Suprapubic skin (tissue), 4 donors: ENCODE data around the gene RHBDF1. TPM values are rescaled to one million over a fixed set of nuclear protein-coding genes. Genes with fewer than 3 reads are reported as not detected.

ENCODE experiments used
- DNase-seq, 2 donors: peaks; one replicate each; pipeline ENCODE4 v3.0.0-alpha.2; 2019; ENCODE audit warnings: low spot score in 2 of 2
- H3K27ac ChIP-seq: fragments of 200-600 bp; sonication (generic); one replicate; pipeline ENCODE4 v1.5.1; 2019
- H3K27me3 ChIP-seq: fragments of 200-600 bp; sonication (generic); one replicate; pipeline ENCODE4 v1.5.1; 2019
- H3K36me3 ChIP-seq: fragments of 200-600 bp; sonication (generic); one replicate; pipeline ENCODE4 v1.5.1; 2019
- H3K4me1 ChIP-seq: fragments of 200-600 bp; sonication (generic); one replicate; pipeline ENCODE4 v1.5.1; 2019
- H3K4me3 ChIP-seq: fragments of 200-600 bp; sonication (generic); one replicate; pipeline ENCODE4 v1.5.1; 2019; ENCODE audit warnings: mild to moderate bottlenecking
- H3K9me3 ChIP-seq: fragments of 200-600 bp; sonication (generic); one replicate; pipeline ENCODE4 v1.5.1; 2019
- CTCF ChIP-seq, 2 donors: fragments of 200-600 bp in 1 of 2; fragments of 450-650 bp in 1 of 2; sonication (generic) in 1 of 2; IDR thresholded peaks; one replicate each; pipeline ENCODE4 v1.5.1; 2016 to 2019; ENCODE audit warnings: antibody characterized with exemption in 2 of 2, mild to moderate bottlenecking in 1 of 2, moderate library complexity in 1 of 2
- EP300 ChIP-seq: sonication (generic); formaldehyde crosslinking; IDR thresholded peaks from one replicate; pipeline ENCODE4 v1.6.1; 2017; ENCODE audit warnings: antibody characterized with exemption
- POLR2A ChIP-seq, 2 donors: fragments of 450-650 bp; IDR thresholded peaks; one replicate each; pipeline ENCODE4 v1.6.1; 2017; ENCODE audit warnings: antibody characterized with exemption in 2 of 2, mild to moderate bottlenecking in 2 of 2, moderate library complexity in 2 of 2
- POLR2AphosphoS5 ChIP-seq, 3 donors: sonication (generic); formaldehyde crosslinking; IDR thresholded peaks; one replicate each; pipeline ENCODE4 v1.6.1; 2017; ENCODE audit warnings: antibody characterized with exemption in 3 of 3
- WGBS: methylation state at CpG from one replicate; pipeline ENCODE4 v1.1.5; 2018; 5-methylcytosine and 5-hydroxymethylcytosine counted together
- total RNA-seq, 4 donors: library from RNA; depleted of rRNA; stranded (reverse); fragments of >200 nt; gene quantifications; one replicate each; pipeline ENCODE4 v1.1.0, GENCODE V29; 2016

Gene RHBDF1
- total RNA-seq, 4 donors from 2014 or later = 32.1 to 107 (median 41.2) TPM

- DNase-seq = no peak
- TF ChIP-seq POLR2AphosphoS5 (IDR thresholded peaks at IDR 0.05) (no peak), POLR2A (IDR thresholded peaks at IDR 0.05) (no peak), CTCF (IDR thresholded peaks at IDR 0.05) (no peak), EP300 (no peak)
- Histone ChIP-seq H3K27me3 (no peaks in the 10 kb centered on the region), H3K9me3 (no peaks in the 10 kb centered on the region), H3K27ac (no peak overlapping the region), H3K4me3 (no peak overlapping the region), H3K36me3 (peaks cover 65% of the 10 kb centered on the region), H3K4me1 (peaks cover 39% of the 10 kb centered on the region)
- 93% methylated on average over 26 of the region's 31 CpGs for WGBS
These were observed 10.7 kb upstream of the RHBDF1 start for GRCh38 chr16:83060-83603.

- H3K4me1 ChIP-seq = peaks cover 56% of the 10 kb centered on the region
- peak overlapping the region; percentile 89 for H3K27ac ChIP-seq
- no peaks in the 10 kb centered on the region for H3K9me3 ChIP-seq
- DNase-seq = no peak
- H3K4me3 ChIP-seq = peak overlapping the region; percentile 61
- no peaks in the 10 kb centered on the region for H3K27me3 ChIP-seq
- peaks cover 29% of the 10 kb centered on the region for H3K36me3 ChIP-seq
- 74% methylated on average over 21 of the region's 32 CpGs for WGBS
- TF ChIP-seq CTCF (IDR thresholded peaks at IDR 0.05) (no peak), EP300 (no peak), POLR2A (IDR thresholded peaks at IDR 0.05) (no peak), POLR2AphosphoS5 (IDR thresholded peaks at IDR 0.05) (no peak)
These were observed 7.0 kb upstream of the RHBDF1 start for GRCh38 chr16:79151-80054.

GRCh38 chr16:78444-79150 is 6.2 kb upstream of the RHBDF1 start:
- Histone ChIP-seq H3K4me3 (peak overlapping the region; percentile 61), H3K4me1 (peaks cover 57% of the 10 kb centered on the region), H3K36me3 (peaks cover 23% of the 10 kb centered on the region), H3K27me3 (no peaks in the 10 kb centered on the region), H3K9me3 (no peaks in the 10 kb centered on the region), H3K27ac (peak overlapping the region; percentile 89)
- 3% methylated on average over 8 of the region's 36 CpGs for WGBS
- TF ChIP-seq POLR2A (IDR thresholded peaks at IDR 0.05) (no peak), POLR2AphosphoS5 (IDR thresholded peaks at IDR 0.05) (no peak), CTCF (IDR thresholded peaks at IDR 0.05) (no peak), EP300 (no peak)
- DNase-seq = no peak

GRCh38 chr16:77807-78443 is 5.5 kb upstream of the RHBDF1 start, which contains the start of gene MPG:
Gene MPG, plus strand, starts transcription at chr16:78225. Its CDS starts 85 bp downstream, at chr16:78310.
- Histone ChIP-seq H3K36me3 (peaks cover 19% of the 10 kb centered on the region), H3K27me3 (no peaks in the 10 kb centered on the region), H3K27ac (peak within 1 kb of the TSS; percentile 89), H3K4me1 (peaks cover 63% of the 10 kb centered on the region), H3K9me3 (no peaks in the 10 kb centered on the region), H3K4me3 (peak within 1 kb of the TSS; percentile 61)
- peak; percentile 91 for DNase-seq
- no CpG with 5 or more reads among the region's 83 CpGs for WGBS
- TF ChIP-seq POLR2A (IDR thresholded peaks at IDR 0.05) = peak in 1 of 2 donors; percentile 49
- no peak for TF ChIP-seq CTCF (IDR thresholded peaks at IDR 0.05)
- TF ChIP-seq EP300 = no peak
- peak in 1 of 3 donors; percentile 52 for TF ChIP-seq POLR2AphosphoS5 (IDR thresholded peaks at IDR 0.05)
